Measurements from ENCODE around the gene EHD1. TPM values are rescaled to one million over a fixed set of nuclear protein-coding genes. Genes with fewer than 3 reads are reported as not detected.

The EHD1 gene
- total and polyA plus RNA-seq, 9 of the 15 experiments (the other 6 are each of a cell fraction or from before 2014, with no cell fraction given): 0.46 to 65.0 (median 16.4) TPM

- peak; percentile 48; the same call in 1 of the 2 replicates for TF ChIP-seq ATF3 (IDR thresholded peaks at IDR 0.05)
- no peak for TF ChIP-seq ATF3 (CRISPR knock-in tag; conservative IDR thresholded peaks at IDR 0.05)
- peak; percentile 21; the same call in 1 of the 2 replicates for TF ChIP-seq JUND (IDR thresholded peaks at IDR 0.05; ENCODE audit: borderline replicate concordance, low read depth, low read length)
- no peak for TF ChIP-seq JUND (tag; IDR thresholded peaks at IDR 0.05; ENCODE audit: borderline replicate concordance, low read depth, low read length)
- TF ChIP-seq FOXA3 (CRISPR knock-in tag; conservative IDR thresholded peaks at IDR 0.05 in 1 of 2, IDR thresholded peaks at IDR 0.05 in 1 of 2): no peak
- 0 out of 2 replicates have a peak, but pooled peaks have one; percentile 41 for TF ChIP-seq ATF7 (IDR thresholded peaks at IDR 0.05)
- TF ChIP-seq PKNOX1 (IDR thresholded peaks at IDR 0.05): 0 out of 2 replicates have a peak, but pooled peaks have one; percentile 5
- TF ChIP-seq ATF1 (CRISPR knock-in tag; IDR thresholded peaks at IDR 0.05): no peak
- TF ChIP-seq ATF1 (tag; IDR thresholded peaks at IDR 0.05): 0 out of 2 replicates have a peak, but pooled peaks have one; percentile 12
- TF ChIP-seq KLF6 (CRISPR knock-in tag; IDR thresholded peaks at IDR 0.05; ENCODE audit: borderline replicate concordance): no peak
These were observed 26.5 kb downstream of the EHD1 start (continued) for GRCh38 chr11:64851831-64852351.

All from K562 (cell line).